ENCODE data around the gene FAF2. TPM values are rescaled to one million over a fixed set of nuclear protein-coding genes. Genes with fewer than 3 reads are reported as not detected.
A peak's percentile ranks its signal among the peaks of the same experiment; 100 is the strongest.

Gene FAF2
- total RNA-seq, 2 experiments from 2014 or later = 36.2 to 38.7 TPM

DNA sequence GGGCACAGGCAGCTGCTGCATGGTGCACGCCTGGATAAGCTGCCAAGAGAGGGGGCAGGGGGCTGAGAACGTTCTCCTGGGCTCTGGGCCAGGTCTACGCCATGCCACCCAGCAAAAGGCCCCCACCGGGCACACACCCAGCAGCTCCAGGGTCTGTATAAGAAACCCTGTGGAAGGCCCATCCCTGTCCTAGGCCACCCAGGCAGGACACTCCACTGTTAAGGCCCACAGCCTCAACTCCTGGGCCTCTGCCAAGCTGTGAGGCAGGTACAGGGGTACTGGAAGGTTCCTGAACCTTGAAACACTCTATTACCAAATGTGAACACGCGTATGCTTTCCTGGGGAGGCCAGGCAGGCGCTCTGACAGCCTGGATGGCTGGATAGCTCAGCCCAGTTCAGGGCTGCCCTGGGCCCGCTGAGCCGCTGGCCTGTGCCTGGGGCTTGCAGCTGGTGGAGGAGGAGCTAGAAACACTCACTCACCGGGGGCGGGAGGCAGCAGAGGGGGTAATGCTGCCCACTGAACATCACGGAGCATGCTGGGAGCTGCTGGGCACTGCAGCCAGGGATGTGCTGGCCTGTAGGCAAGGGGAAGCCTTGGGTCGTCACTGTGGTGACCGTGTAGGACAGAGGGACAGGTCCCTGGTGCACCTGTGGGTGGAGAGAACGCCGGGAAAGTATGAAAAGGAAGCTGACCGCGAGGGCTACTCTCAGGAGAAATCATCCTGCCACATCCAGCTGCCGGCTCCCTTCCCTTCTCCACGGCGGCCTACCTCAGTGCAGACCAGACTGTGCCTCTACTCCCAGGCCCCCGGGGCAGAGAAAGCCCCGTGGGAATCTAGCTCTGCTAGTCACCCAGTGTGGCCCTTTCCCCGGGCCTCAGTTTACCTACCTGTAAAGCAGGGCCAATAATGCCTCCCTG is 83.1 kb downstream of the FAF2 start:
- H3K27ac Mint-ChIP-seq = peak overlapping the region; percentile 93
- CTCF ChIA-PET = interaction anchor here (3.5 kb wide), 2 partner anchors 12 to 82 kb away, joined by 24 read pairs; partner anchors contain the start of gene FAF2
- H3K36me3 Mint-ChIP-seq (ENCODE audit: low read depth) = peaks cover 68% of the 10 kb centered on the region
- H3K4me3 Mint-ChIP-seq = peak overlapping the region; percentile 84
- DNase-seq = no peak
- POLR2A ChIA-PET = interaction anchor here (0.6 to 10.5 kb wide), 10 partner anchors 12 to 169 kb away, joined by 3 to 156 read pairs (median 4); partner anchors contain the start of genes CLTB, FAF2, KIAA1191 and TSPAN17
- H3K4me1 Mint-ChIP-seq = peaks cover 59% of the 10 kb centered on the region
- H3K9me3 Mint-ChIP-seq = no peaks in the 10 kb centered on the region
- no peaks in the 10 kb centered on the region for H3K27me3 Mint-ChIP-seq

DNA sequence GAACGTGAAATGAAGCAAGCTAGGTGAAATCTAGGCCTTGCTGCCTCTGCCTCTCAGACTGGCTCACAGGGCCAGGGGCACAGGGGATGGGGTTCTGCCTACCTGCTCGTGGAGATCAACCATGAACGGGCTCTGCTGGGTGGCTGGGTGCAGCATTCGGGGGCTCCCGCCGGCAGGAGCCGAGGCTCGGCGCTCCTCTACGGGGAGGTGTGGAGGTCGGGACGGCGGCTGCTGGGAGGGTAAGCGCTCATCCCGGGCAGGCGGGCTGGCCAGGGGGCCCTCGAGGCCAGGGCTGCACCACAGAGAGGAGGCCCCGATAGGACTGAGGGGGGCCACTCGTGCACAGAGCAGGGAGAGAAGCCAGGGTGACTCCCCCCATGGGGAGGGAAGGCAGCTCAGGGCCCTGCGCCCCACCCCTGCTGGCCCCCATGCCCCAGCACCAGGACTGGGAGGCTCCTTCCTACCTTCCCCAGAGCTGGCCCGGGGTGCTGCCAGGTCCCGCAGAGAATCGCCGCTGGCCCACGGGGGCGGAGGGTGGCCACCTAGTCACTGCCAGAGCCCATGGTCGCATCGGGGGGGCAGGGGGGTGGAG is 83.8 kb downstream of the FAF2 start:
- DNase-seq = no peak
- Mint-ChIP-seq H3K4me3 (peak overlapping the region; percentile 84), H3K9me3 (no peaks in the 10 kb centered on the region), H3K27me3 (no peaks in the 10 kb centered on the region), H3K4me1 (peaks cover 59% of the 10 kb centered on the region), H3K27ac (peak overlapping the region; percentile 93), H3K36me3 (ENCODE audit: low read depth) (peaks cover 68% of the 10 kb centered on the region)
- POLR2A ChIA-PET = interaction anchor here (0.6 to 10.5 kb wide), 8 partner anchors 11 to 170 kb away, joined by 3 to 156 read pairs (median 6); partner anchors contain the start of genes CLTB, FAF2 and KIAA1191
- CTCF ChIA-PET = interaction anchor here (0.6 to 3.8 kb wide), 4 partner anchors 11 to 116 kb away, joined by 3 to 24 read pairs (median 19); partner anchors contain the start of genes CLTB and FAF2

DNA sequence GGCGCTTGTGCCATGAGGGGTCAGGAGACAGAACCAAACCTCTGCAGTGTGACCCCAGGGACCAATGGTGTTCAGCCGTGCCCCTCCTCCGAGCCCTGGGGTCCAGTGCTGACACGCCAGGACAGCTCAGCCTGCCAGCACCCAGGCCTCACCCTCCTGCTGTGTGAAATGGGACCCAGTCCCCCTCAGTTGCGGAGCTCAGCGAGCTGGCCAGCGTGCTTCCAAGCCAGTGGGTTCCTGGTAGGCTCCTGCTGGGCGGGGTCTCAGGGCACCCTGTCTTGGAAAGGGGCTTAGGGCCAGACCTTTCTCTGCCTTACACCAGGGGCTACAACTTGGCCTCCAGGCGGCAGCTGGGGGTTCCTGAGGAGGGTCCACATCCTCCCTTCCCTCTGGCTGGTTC is 84.6 kb downstream of the FAF2 start:
- Mint-ChIP-seq H3K27ac (peak overlapping the region; percentile 95), H3K27me3 (no peaks in the 10 kb centered on the region), H3K4me3 (peak overlapping the region; percentile 97), H3K4me1 (peaks cover 56% of the 10 kb centered on the region), H3K36me3 (ENCODE audit: low read depth) (peaks cover 64% of the 10 kb centered on the region), H3K9me3 (no peaks in the 10 kb centered on the region)
- ChIA-PET CTCF (interaction anchor here (0.6 to 6.6 kb wide), 6 partner anchors 10 to 117 kb away, joined by 3 to 73 read pairs (median 19); partner anchors contain the start of genes CLTB and FAF2), POLR2A (interaction anchor here (0.6 to 10.5 kb wide), 9 partner anchors 10 to 603 kb away, joined by 3 to 156 read pairs (median 4); partner anchors contain the start of genes FAF2 and TSPAN17)
- DNase-seq = no peak

DNA sequence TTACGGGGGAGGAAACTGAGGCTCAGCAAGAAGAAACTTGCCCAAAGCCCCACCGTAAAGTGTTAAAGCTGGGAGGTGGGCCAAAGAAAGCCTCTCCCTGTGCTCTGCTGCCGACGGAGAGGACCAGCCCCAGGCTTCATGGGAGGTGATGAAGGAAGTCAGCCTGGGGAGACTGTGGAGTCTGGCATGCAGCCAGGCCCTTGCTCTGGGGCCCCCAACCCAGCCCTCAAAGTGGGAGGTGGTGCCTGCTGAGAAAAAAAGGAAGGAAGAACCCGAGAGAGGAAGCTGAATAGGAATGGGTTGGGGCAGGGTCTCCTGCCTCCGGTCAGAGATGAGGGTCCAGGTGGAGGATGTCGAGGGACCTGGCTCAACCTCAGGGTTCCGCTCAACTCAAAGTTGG is 85.2 kb downstream of the FAF2 start:
- H3K4me1 Mint-ChIP-seq = peaks cover 56% of the 10 kb centered on the region
- POLR2A ChIA-PET = interaction anchor here (0.6 to 10.5 kb wide), 18 partner anchors 8 to 1671 kb away, joined by 3 to 156 read pairs (median 5); partner anchors contain the start of genes CDHR2, CLTB, FAF2 and HIGD2A

DNA sequence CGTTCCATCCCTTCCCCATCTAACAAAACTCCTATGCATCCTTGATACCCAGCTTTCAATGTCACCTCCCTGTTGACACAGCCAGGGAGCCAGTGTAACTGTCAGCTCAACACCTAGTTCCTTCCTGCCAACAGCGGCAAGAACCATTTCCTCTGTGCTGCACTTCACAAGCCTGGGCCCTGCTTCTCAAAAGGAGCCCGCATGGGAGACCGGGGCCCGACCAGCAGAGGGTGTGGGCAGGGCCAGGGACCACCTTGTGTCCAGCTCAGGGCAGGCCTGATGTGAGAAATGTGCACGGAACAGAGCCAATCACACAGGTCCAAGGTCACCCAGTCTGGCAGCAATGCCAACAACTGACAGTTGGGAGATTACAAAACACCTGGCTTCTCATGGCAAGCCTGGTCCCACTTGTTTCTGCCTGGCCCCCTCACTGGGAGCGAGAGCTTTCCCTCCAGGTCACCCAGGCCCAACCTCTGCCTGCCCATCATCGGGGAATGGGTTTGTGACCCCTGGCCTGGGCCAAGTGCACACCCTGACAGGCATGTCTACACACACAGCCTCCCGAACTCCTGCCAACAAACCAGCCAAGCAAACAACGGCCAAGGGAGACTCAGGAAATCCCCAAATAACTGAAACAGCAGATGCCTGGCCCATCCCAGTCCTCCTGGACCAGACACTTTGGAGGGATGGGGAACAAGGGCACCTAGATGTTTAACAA is 85.9 kb downstream of the FAF2 start:
- Mint-ChIP-seq H3K27me3 (no peaks in the 10 kb centered on the region), H3K27ac (peak overlapping the region; percentile 95), H3K9me3 (no peaks in the 10 kb centered on the region), H3K4me3 (peak overlapping the region; percentile 97), H3K36me3 (ENCODE audit: low read depth) (peaks cover 55% of the 10 kb centered on the region), H3K4me1 (peaks cover 58% of the 10 kb centered on the region)
- ChIA-PET CTCF (interaction anchor here (0.9 to 6.6 kb wide), 9 partner anchors 9 to 118 kb away, joined by 3 to 73 read pairs (median 8); partner anchors contain the start of genes CLTB and FAF2), POLR2A (interaction anchor here (0.6 to 10.5 kb wide), 19 partner anchors 9 to 1670 kb away, joined by 3 to 156 read pairs (median 4); partner anchors contain the start of genes CDHR2, CLTB, FAF2 and HIGD2A)
- DNase-seq = peak; percentile 72

More for the DNA sequence above, 85.2 kb downstream of the FAF2 start:
- CTCF ChIA-PET = interaction anchor here (0.9 to 6.6 kb wide), 8 partner anchors 10 to 117 kb away, joined by 3 to 73 read pairs (median 8); partner anchors contain the start of genes CLTB and FAF2
- peak overlapping the region; percentile 95 for H3K27ac Mint-ChIP-seq
- H3K4me3 Mint-ChIP-seq = peak overlapping the region; percentile 97
- H3K36me3 Mint-ChIP-seq (ENCODE audit: low read depth) = peaks cover 58% of the 10 kb centered on the region
- H3K9me3 Mint-ChIP-seq = no peaks in the 10 kb centered on the region
- DNase-seq = no peak
- no peaks in the 10 kb centered on the region for H3K27me3 Mint-ChIP-seq

DNA sequence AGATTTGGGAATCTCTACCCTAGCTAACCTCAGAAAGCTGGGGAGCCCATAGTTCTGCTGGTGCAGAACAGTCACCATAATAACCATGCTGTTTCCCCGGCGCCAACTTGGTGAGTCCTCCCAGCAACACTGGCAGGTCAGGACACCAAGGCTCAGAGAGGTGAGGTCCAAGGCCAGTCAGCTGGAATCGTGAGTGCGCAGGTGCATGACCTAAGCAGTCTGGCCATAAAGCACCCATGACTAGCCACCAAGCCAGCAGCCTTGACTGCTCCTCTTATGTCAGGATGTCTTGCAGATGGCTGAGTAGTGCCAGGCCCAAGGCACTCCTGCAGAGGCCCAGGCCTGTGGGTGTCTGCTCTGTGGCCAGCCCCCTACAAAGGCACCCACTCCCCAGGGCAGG is 86.5 kb downstream of the FAF2 start:
- DNase-seq = peak; percentile 22
- no peaks in the 10 kb centered on the region for H3K27me3 Mint-ChIP-seq
- peak overlapping the region; percentile 97 for H3K4me3 Mint-ChIP-seq
- peaks cover 57% of the 10 kb centered on the region for H3K4me1 Mint-ChIP-seq
- CTCF ChIA-PET = interaction anchor here (1.3 to 6.6 kb wide), 6 partner anchors 9 to 118 kb away, joined by 3 to 73 read pairs (median 8); partner anchors contain the start of genes CLTB and FAF2
- POLR2A ChIA-PET = interaction anchor here (0.7 to 10.5 kb wide), 13 partner anchors 8 to 173 kb away, joined by 3 to 156 read pairs (median 8); partner anchors contain the start of genes CDHR2, CLTB, FAF2 and HIGD2A
- no peaks in the 10 kb centered on the region for H3K9me3 Mint-ChIP-seq
- H3K36me3 Mint-ChIP-seq (ENCODE audit: low read depth) = peaks cover 49% of the 10 kb centered on the region
- H3K27ac Mint-ChIP-seq = peak overlapping the region; percentile 95

DNA sequence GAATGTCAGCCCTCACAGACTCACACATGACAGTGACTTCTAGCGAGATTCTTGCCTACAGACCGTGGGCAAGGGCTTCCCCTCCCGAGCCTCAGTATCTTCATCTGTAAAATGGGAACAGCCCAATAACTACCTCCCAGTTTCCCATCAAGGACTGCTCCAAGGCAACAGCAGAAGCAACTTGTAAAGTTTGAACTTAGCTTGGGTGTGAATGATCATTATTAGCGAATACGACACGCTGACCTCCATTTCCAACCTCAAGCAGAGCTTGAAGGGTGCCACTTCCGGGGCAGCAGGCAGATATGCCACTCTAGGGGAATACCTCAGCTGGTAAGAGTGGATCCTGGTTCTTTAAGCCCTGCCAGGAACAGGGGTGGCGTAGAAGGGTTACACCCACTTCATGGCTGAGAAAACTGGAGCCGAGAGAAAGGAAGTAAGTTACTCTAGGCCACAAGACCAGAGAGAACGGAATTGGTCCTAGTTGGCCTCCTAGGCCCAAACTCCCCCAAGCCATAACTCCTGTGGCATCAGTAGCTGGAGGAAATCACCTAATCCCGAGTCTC is 87.0 kb downstream of the FAF2 start:
- POLR2A ChIA-PET = interaction anchor here (0.5 to 10.5 kb wide), 21 partner anchors 8 to 1027 kb away, joined by 3 to 156 read pairs (median 4); partner anchors contain the start of genes CLTB, FAF2, HIGD2A and KIAA1191
- peak overlapping the region; percentile 95 for H3K27ac Mint-ChIP-seq
- H3K36me3 Mint-ChIP-seq (ENCODE audit: low read depth) = peaks cover 46% of the 10 kb centered on the region
- DNase-seq = peak; percentile 64
- CTCF ChIA-PET = interaction anchor here (1.7 to 6.6 kb wide), 4 partner anchors 9 to 119 kb away, joined by 8 to 73 read pairs (median 12); partner anchors contain the start of genes CLTB and FAF2
- peaks cover 60% of the 10 kb centered on the region for H3K4me1 Mint-ChIP-seq
- no peaks in the 10 kb centered on the region for H3K27me3 Mint-ChIP-seq
- H3K4me3 Mint-ChIP-seq = peak overlapping the region; percentile 97
- H3K9me3 Mint-ChIP-seq = no peaks in the 10 kb centered on the region

DNA sequence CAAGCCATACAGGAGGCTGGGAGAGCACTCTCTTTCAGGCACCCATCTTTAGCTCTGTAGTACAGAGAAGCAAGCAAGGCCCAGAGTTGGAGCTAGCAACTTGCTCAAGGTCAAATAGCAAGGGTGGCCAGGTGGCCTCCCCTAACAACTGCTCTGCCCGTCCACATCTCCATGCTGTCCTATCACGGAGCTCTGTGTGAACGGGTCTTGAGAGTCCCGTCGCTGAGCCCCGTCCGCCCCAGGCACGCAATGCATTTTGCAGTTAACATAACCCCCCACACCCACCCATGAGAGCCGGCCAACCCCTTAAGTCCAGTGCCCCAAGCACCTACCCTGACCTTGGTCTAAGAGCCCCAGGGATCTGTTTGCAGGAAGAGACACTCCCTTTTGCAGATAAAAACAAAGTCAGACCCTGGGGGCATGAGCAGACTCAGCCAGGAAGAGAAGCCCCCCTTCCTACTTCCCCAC is 87.5 kb downstream of the FAF2 start:
- H3K36me3 Mint-ChIP-seq (ENCODE audit: low read depth) = peaks cover 43% of the 10 kb centered on the region
- no peak for DNase-seq
- H3K27me3 Mint-ChIP-seq = no peaks in the 10 kb centered on the region
- CTCF ChIA-PET = interaction anchor here (1.7 to 6.6 kb wide), 4 partner anchors 8 to 119 kb away, joined by 8 to 73 read pairs (median 12); partner anchors contain the start of genes CLTB and FAF2
- H3K27ac Mint-ChIP-seq = peak overlapping the region; percentile 95
- no peaks in the 10 kb centered on the region for H3K9me3 Mint-ChIP-seq
- peaks cover 65% of the 10 kb centered on the region for H3K4me1 Mint-ChIP-seq
- POLR2A ChIA-PET = interaction anchor here (0.5 to 10.5 kb wide), 20 partner anchors 7 to 1028 kb away, joined by 3 to 156 read pairs (median 4); partner anchors contain the start of genes CLTB, FAF2, HIGD2A and KIAA1191
- H3K4me3 Mint-ChIP-seq = peak overlapping the region; percentile 97

DNA sequence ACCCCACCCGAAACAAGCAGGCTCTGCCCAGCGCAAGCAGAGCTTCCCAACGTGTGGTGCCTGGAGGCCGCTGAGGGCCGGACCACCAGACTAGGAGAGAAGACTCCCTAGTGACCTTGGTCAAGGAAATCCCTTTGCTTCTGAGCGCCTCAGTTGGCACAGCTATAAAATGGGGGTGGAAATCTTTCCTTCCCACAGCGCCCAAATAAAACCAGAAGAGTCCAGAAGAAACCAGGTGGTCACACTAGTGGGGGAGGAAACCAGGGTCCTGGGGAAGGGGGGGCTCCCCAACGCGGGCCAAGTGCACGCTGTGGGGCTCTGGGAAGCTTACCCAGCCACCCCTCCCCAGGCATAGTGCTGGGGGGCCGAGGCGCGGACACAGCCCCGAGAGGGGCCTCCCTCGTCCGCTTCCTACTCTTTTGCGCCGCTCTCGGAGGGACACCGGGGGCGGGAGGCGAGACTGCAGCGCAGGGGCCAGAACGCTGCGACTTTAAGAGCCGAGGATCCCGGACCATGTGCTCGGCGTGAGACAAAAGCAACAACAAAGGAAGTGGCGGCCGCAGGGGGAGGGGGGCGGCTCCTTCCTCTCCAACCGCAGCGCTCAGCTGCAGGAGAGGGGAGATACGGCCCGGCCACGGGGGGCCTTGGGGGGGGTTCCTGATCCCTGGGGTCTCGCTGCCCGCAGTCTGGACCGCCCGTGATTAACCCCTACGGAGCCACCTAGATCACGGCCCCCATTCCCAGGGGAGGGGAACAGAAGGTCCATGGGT is 88.1 kb downstream of the FAF2 start:
- DNase-seq = peak; percentile 89
- ChIA-PET CTCF (interaction anchor here (1.6 to 6.6 kb wide), 5 partner anchors 47 to 120 kb away, joined by 5 to 73 read pairs (median 14); partner anchors contain the start of genes CLTB and FAF2), POLR2A (interaction anchor here (0.5 to 10.5 kb wide), 24 partner anchors 7 to 1029 kb away, joined by 3 to 156 read pairs (median 3); partner anchors contain the start of genes CLTB, FAF2, HIGD2A and KIAA1191)
- H3K27ac Mint-ChIP-seq = peak overlapping the region; percentile 95
- H3K4me1 Mint-ChIP-seq = peaks cover 66% of the 10 kb centered on the region
- no peaks in the 10 kb centered on the region for H3K27me3 Mint-ChIP-seq
- peaks cover 39% of the 10 kb centered on the region for H3K36me3 Mint-ChIP-seq (ENCODE audit: low read depth)
- no peaks in the 10 kb centered on the region for H3K9me3 Mint-ChIP-seq
- peak overlapping the region; percentile 97 for H3K4me3 Mint-ChIP-seq

DNA sequence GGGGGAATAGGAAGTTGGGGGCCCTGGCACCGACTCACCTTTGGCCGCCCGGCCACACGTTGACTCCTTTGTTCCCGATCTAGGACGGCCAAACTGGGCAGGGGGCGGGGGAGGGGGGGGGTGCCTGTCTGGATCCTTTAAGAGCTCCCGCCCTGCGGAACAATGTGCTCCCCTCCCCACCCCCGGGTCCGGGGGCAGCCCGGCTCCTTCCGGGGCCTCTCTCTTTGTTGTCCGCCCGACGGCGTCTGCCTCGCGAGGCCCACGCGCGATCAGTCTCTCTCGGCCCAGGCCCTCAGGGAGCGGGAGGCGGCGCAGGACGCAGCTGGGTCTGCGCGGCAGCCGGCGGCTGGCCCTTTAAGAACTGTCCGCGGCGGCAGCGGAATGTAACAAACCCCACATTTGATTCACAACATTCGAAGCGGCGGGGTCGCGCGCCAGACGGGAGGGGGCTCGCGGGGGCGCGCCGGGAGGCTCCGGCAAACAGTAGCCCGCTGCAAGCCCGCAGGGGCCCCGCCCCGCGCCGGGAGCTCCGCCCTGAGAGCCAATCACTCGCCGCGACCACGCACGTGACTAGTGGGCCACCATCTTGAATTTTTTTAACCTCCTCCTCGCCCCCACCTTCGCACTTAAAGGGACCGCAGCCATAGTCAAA is 88.8 kb downstream of the FAF2 start, which contains the start of gene RNF44:
RNF44 (minus strand) TSS at position 501 of the 652 bp plus-strand sequence. CDS start 4,930 bp downstream, outside the sequence.
- POLR2A ChIA-PET = interaction anchor here (0.6 to 10.5 kb wide), 23 partner anchors 8 to 175 kb away, joined by 3 to 156 read pairs (median 3); partner anchors contain the start of genes CLTB, FAF2, HIGD2A and KIAA1191
- Mint-ChIP-seq H3K27me3 (no peaks in the 10 kb centered on the region), H3K4me3 (peak within 1 kb of the TSS; percentile 97), H3K4me1 (peaks cover 67% of the 10 kb centered on the region), H3K27ac (peak within 1 kb of the TSS; percentile 95), H3K36me3 (ENCODE audit: low read depth) (peaks cover 32% of the 10 kb centered on the region), H3K9me3 (no peaks in the 10 kb centered on the region)
- CTCF ChIA-PET = interaction anchor here (1.0 to 6.6 kb wide), 10 partner anchors 10 to 182 kb away, joined by 3 to 73 read pairs (median 5); partner anchors contain the start of genes CLTB, FAF2, HIGD2A and NOP16
- DNase-seq = peak; percentile 99
